Embryonic facial prominence (tissue), 1 donor: ENCODE results near the gene PSMD5.
"Not testable (repeated sequence)": the region's sequence is repeated elsewhere in the genome, so short reads cannot be mapped to it uniquely, and the experiment has no call there.

Source experiments
- DNase-seq: peaks from one replicate; pipeline ENCODE4 v3.0.0-alpha.2; 2016; ENCODE audit errors: extremely low spot score

Gene PSMD5

GRCh38 chr9:120807607-120808379 is 34.9 kb downstream of the PSMD5 start:
- DNase-seq = no peak

- DNase-seq = not testable (repeated sequence)
These were observed 37.8 kb downstream of the PSMD5 start for GRCh38 chr9:120804784-120805363.

- DNase-seq = no peak
These were observed 41.3 kb downstream of the PSMD5 start for GRCh38 chr9:120801441-120801840.

- peak; percentile 81 for DNase-seq
These were observed 49.6 kb downstream of the PSMD5 start, which contains the start of gene FBXW2 for GRCh38 chr9:120792898-120793765. Gene FBXW2 (minus strand): TSS chr9:120793416. CDS start chr9:120788258, 5,158 bp downstream.

GRCh38 chr9:120791161-120791560 is 51.6 kb downstream of the PSMD5 start:
- DNase-seq = no peak

DNA sequence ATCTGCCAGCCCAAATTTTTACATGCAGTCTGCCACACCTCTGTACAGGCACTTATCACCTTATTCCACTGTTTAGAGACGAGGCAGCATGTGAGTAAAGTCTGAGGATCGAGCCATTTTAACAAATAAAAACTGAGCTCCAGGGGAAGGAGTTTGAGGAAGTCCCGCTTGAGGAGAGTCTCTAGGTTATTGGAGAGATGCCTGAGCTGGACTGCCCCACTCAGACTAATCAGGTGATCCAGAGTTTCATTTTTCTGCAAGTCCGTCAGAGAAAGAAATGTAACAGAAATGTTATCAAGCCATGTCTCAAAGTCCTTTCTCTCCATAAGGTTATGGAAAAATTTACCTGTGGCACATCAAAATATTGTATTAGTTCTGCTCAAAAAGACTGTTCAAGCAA is 54.8 kb downstream of the PSMD5 start:
- no peak for DNase-seq

DNA sequence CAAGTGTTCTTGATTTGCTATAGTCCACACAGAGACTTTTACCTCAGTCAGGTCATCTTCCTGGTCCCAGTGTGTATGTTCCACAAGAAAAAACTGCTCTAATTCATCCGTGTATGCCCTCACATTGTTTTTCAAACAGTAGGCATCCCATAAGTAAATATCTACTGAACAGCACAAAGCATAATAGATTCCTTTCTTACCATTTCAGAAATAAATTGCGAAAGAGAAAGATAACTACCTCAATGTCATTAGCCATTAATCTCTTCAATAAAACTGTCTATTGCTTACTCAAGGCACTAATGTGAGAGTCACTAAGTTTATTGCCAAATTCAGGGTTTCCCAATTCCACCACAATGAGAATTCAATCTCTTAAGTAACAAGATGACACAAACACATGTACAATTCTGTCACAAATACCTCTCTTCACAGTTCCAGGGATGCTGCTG is 59.1 kb downstream of the PSMD5 start:
- no peak for DNase-seq

GRCh38 chr9:120781236-120781635 is 61.5 kb downstream of the PSMD5 start:
- DNase-seq = no peak

- DNase-seq = no peak
These were observed 62.4 kb downstream of the PSMD5 start for GRCh38 chr9:120780367-120780766.

DNA sequence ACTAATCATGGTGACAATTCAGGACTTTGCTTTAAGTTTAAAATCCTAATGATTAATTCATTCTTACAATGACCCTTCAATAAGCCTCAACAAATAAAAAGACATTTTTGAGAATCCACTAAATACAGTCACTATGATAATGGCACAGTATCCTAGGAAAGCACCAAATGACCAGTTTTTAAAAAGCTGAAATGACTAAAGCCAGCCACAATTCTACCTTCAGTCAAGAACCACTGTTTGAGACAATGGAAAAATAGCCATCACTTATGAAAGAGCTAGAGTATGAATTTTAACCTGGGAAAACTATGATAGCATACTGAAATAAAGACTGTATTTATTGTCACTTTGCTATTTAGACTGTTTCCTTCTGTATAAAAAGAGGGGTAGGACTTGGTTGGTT is 63.5 kb downstream of the PSMD5 start:
- no peak for DNase-seq

GRCh38 chr9:120778758-120779157 is 64.0 kb downstream of the PSMD5 start:
- DNase-seq = no peak

GRCh38 chr9:120777229-120777628 is 65.5 kb downstream of the PSMD5 start:
- no peak for DNase-seq

- DNase-seq = no peak
These were observed 65.9 kb downstream of the PSMD5 start for GRCh38 chr9:120776788-120777187.

DNA sequence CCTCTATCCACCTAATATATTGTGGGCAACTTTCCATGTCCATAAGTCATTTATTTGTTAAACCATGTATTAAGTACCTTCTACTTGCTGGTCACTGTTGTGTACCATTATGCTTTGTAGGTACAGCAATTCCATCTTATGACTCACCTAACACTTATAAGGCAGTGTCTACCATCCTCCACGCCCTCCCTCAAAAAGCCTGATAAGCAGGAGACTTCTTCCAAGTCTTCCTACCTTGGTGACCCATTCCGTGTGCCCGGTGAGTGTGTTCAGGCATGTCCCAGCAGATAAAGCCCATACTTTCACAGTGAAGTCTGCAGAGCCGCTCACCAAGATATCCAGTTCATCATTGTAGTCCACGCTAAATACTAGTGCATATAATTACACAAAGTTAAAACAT is 66.9 kb downstream of the PSMD5 start:
- no peak for DNase-seq

DNA sequence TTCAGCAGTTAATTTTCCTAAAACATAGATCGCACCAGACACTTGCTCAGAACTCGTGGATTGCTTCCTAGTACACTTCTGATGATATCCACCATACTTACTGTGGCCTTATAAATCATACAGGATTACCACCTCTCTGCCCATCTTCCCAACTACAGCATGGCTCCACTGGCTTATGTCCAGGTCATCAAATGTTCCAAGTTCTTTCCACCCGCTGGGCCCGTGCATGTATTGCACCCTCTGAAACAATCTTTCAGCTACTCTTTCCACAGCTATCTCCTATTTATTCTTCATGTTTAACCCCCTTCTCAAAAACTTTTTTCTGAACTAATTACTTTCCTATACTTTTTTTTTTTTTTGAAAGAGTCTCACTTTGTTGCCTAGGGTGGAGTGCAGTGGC is 68.0 kb downstream of the PSMD5 start:
- DNase-seq = no peak

DNA sequence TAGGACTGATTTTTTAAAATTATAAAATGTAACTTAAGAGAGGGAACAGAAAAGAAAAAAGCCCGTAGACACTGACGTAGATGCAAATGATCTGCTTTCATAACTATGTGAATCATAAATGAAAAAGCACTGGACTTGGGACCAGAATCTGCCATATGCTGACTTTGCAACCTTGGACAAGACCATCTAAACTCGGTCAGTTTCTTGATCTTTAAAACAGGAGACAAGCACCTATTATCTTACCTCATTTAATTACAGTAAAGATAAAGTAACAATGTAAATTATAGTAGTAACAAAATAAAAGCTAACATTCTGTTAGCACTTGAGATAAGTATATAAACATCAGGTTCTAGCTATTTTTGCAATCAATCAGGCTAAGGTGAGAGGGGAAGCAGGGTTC is 69.5 kb downstream of the PSMD5 start:
- no peak for DNase-seq

- DNase-seq = no peak
These were observed 71.8 kb downstream of the PSMD5 start for GRCh38 chr9:120770931-120771330.

- DNase-seq = no peak
These were observed 73.8 kb downstream of the PSMD5 start for GRCh38 chr9:120768886-120769285.

GRCh38 chr9:120768247-120768646 is 74.5 kb downstream of the PSMD5 start:
- DNase-seq = no peak

- no peak for DNase-seq
These were observed 75.3 kb downstream of the PSMD5 start for GRCh38 chr9:120767451-120767850.
